ENCODE measurements around the gene ARL14EP.

ARL14EP gene

DNA sequence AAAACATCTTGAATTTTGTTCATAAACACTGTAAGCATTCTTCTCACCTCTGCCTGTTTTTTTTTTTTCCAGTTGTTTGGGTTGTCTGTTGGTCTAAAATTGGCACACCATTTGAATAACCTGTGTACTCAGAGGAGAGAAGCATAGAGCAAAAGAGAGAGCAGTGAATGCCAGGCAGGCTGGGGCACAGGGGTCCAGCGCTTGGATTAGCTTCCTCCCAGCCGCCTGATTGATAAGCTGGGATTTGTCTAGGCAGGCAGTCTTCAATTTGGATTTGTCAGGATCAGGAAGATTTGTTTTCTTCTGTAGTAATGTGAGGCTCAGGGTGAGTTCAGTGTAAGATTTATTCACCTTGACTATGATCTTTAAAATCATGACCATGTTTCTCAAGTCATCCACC is 59.0 kb downstream of the ARL14EP start:
- DNase-seq (ENCODE audit: low spot score): no peak

All from SW480 (cell line).